Osteocyte (in vitro differentiated cells): ENCODE measurements around the gene TMPRSS12. TPM values are rescaled to one million over a fixed set of nuclear protein-coding genes. Genes with fewer than 3 reads are reported as not detected.
"Not testable (repeated sequence)": the region's sequence is repeated elsewhere in the genome, so short reads cannot be mapped to it uniquely, and the experiment has no call there.

Experiments
- DNase-seq: peaks from one replicate; pipeline ENCODE4 v3.0.0; 2021; ENCODE audit warnings: mixed read lengths; ENCODE audit not compliant: unreplicated experiment; ENCODE audit errors: extremely low spot score
- H3K27ac Mint-ChIP-seq: one replicate; pipeline ENCODE4 v1.8.0; 2021; ENCODE audit warnings: mild to moderate bottlenecking, mixed read lengths; ENCODE audit not compliant: unreplicated experiment
- H3K27me3 Mint-ChIP-seq: one replicate; pipeline ENCODE4 v1.8.0; 2021; ENCODE audit warnings: mixed read lengths; ENCODE audit not compliant: unreplicated experiment
- H3K36me3 Mint-ChIP-seq: one replicate; pipeline ENCODE4 v1.8.0; 2021; ENCODE audit warnings: mixed read lengths; ENCODE audit not compliant: unreplicated experiment
- H3K4me1 Mint-ChIP-seq: one replicate; pipeline ENCODE4 v1.8.0; 2021; ENCODE audit warnings: mixed read lengths; ENCODE audit not compliant: unreplicated experiment
- H3K4me3 Mint-ChIP-seq: one replicate; pipeline ENCODE4 v1.8.0; 2021; ENCODE audit warnings: mild to moderate bottlenecking, moderate library complexity, mixed read lengths; ENCODE audit not compliant: unreplicated experiment
- H3K9me3 Mint-ChIP-seq: one replicate; pipeline ENCODE4 v1.8.0; 2021; ENCODE audit warnings: mixed read lengths; ENCODE audit not compliant: unreplicated experiment
- CTCF ChIP-seq: fragments of 200-600 bp; sonication (generic); IDR thresholded peaks from 2 replicates; pipeline ENCODE4 v1.5.0; 2021; ENCODE audit warnings: antibody characterized with exemption, mild to moderate bottlenecking, moderate library complexity
- total RNA-seq: library from RNA; stranded (reverse); gene quantifications from 2 replicates; pipeline ENCODE4 v1.2.1, GENCODE V29; 2021

The TMPRSS12 gene
- total RNA-seq, 1 donor from 2014 or later: not detected

- Mint-ChIP-seq H3K36me3 (no peaks in the 10 kb centered on the region), H3K9me3 (peaks cover 6% of the 10 kb centered on the region), H3K27ac (no peak overlapping the region), H3K4me1 (no peaks in the 10 kb centered on the region), H3K27me3 (no peaks in the 10 kb centered on the region), H3K4me3 (no peak overlapping the region)
- no peak for TF ChIP-seq CTCF
- peak; percentile 46 for DNase-seq
Observed at GRCh38 chr12:50901685-50902113, 59.0 kb downstream of the TMPRSS12 start.

GRCh38 chr12:50908479-50908878 lies 65.8 kb downstream of the TMPRSS12 start:
- H3K9me3 Mint-ChIP-seq: peaks cover 15% of the 10 kb centered on the region
- DNase-seq, H3K36me3 Mint-ChIP-seq, H3K4me1 Mint-ChIP-seq, H3K4me3 Mint-ChIP-seq, H3K27me3 Mint-ChIP-seq, H3K27ac Mint-ChIP-seq: not testable (repeated sequence)

GRCh38 chr12:50912361-50912760 lies 69.6 kb downstream of the TMPRSS12 start:
- H3K9me3 Mint-ChIP-seq: peaks cover 33% of the 10 kb centered on the region
- not testable (repeated sequence) for H3K27ac Mint-ChIP-seq, H3K27me3 Mint-ChIP-seq, H3K4me3 Mint-ChIP-seq, H3K4me1 Mint-ChIP-seq, H3K36me3 Mint-ChIP-seq, DNase-seq

- no peak overlapping the region for H3K27ac Mint-ChIP-seq
- H3K4me1 Mint-ChIP-seq: no peaks in the 10 kb centered on the region
- H3K4me3 Mint-ChIP-seq: no peak overlapping the region
- H3K9me3 Mint-ChIP-seq: peaks cover 35% of the 10 kb centered on the region
- no peak for TF ChIP-seq CTCF
- peaks cover 2% of the 10 kb centered on the region for H3K36me3 Mint-ChIP-seq
- no peak for DNase-seq
- H3K27me3 Mint-ChIP-seq: peaks cover 8% of the 10 kb centered on the region
Observed at GRCh38 chr12:50913224-50913623, 70.5 kb downstream of the TMPRSS12 start.

- Mint-ChIP-seq H3K4me3 (no peak overlapping the region), H3K4me1 (no peaks in the 10 kb centered on the region), H3K36me3 (peaks cover 2% of the 10 kb centered on the region), H3K9me3 (peaks cover 37% of the 10 kb centered on the region), H3K27ac (no peak overlapping the region), H3K27me3 (peaks cover 4% of the 10 kb centered on the region)
- no peak for TF ChIP-seq CTCF
- DNase-seq: no peak
Observed at GRCh38 chr12:50914872-50915484, 72.3 kb downstream of the TMPRSS12 start.

GRCh38 chr12:50916292-50916691 lies 73.6 kb downstream of the TMPRSS12 start:
- peaks cover 2% of the 10 kb centered on the region for H3K36me3 Mint-ChIP-seq
- no peak for DNase-seq
- H3K4me1 Mint-ChIP-seq: no peaks in the 10 kb centered on the region
- H3K27me3 Mint-ChIP-seq: no peaks in the 10 kb centered on the region
- H3K9me3 Mint-ChIP-seq: peaks cover 33% of the 10 kb centered on the region
- TF ChIP-seq CTCF: no peak
- no peak overlapping the region for H3K4me3 Mint-ChIP-seq
- no peak overlapping the region for H3K27ac Mint-ChIP-seq
